Thyroid gland (tissue), 4 donors: ENCODE data around the gene LCNL1. TPM values are rescaled to one million over a fixed set of nuclear protein-coding genes. Genes with fewer than 3 reads are reported as not detected.

Experiments
- DNase-seq, 2 donors: peaks; one replicate each; pipeline ENCODE4 v3.0.0-alpha.2; 2019
- H3K27ac ChIP-seq, 3 donors: fragments of 200-600 bp; sonication (generic); 1 replicate in 2 of 3; 2 replicates in 1 of 3; pipeline ENCODE4 v1.5.1; 2016 to 2019; ENCODE audit warnings: mild to moderate bottlenecking in 1 of 3, moderate library complexity in 1 of 3
- H3K27me3 ChIP-seq: fragments of 200-600 bp; sonication (generic); one replicate; pipeline ENCODE4 v1.5.1; 2019
- H3K36me3 ChIP-seq, 2 donors: fragments of 200-600 bp; sonication (generic); one replicate each; pipeline ENCODE4 v1.5.1; 2016 to 2019
- H3K4me1 ChIP-seq, 2 donors: fragments of 200-600 bp; sonication (generic); one replicate each; pipeline ENCODE4 v1.5.1; 2017 to 2019
- H3K4me3 ChIP-seq, 3 donors: fragments of 200-600 bp; sonication (generic); replicated peaks in 1 of 3; 1 replicate in 2 of 3; 2 replicates in 1 of 3; pipeline ENCODE4 v1.5.1; 2016; ENCODE audit warnings: mild to moderate bottlenecking in 1 of 3
- H3K9me3 ChIP-seq: fragments of 200-600 bp; sonication (generic); one replicate; pipeline ENCODE4 v1.5.1; 2017
- POLR2A ChIP-seq, 2 donors: fragments of 450-650 bp; IDR thresholded peaks; one replicate each; pipeline ENCODE4 v1.6.1; 2017; ENCODE audit warnings: antibody characterized with exemption in 2 of 2, mild to moderate bottlenecking in 2 of 2, moderate library complexity in 1 of 2
- WGBS, 2 donors: methylation state at CpG; one replicate each; pipeline ENCODE4 v1.1.5; 2017; 5-methylcytosine and 5-hydroxymethylcytosine counted together
- intact Hi-C: fragments of 100-400 bp; cut with DNase I; formaldehyde crosslinking; loops from one replicate; pipeline ENCODE4 v1.15.1; 2023
- total RNA-seq, 4 donors: library from RNA; depleted of rRNA; stranded (reverse); fragments of >200 nt; gene quantifications; one replicate each; pipeline ENCODE4 v1.2.3, GENCODE V29; 2016
- TF ChIP-seq, protein P1 (sequence below), 6 experiments: fragments of 200-600 bp in 3 of 6; fragments of 450-650 bp in 3 of 6; sonication (generic) in 3 of 6; IDR thresholded peaks; one replicate each; pipeline ENCODE4 v1.5.1; 2016 to 2019; ENCODE audit warnings: antibody characterized with exemption in 6 of 6, mild to moderate bottlenecking in 2 of 6, inconsistent platforms in 1 of 6, moderate library complexity in 1 of 6

The LCNL1 gene
- total RNA-seq, 4 donors from 2014 or later: 0.54 TPM; not detected in 3

DNA sequence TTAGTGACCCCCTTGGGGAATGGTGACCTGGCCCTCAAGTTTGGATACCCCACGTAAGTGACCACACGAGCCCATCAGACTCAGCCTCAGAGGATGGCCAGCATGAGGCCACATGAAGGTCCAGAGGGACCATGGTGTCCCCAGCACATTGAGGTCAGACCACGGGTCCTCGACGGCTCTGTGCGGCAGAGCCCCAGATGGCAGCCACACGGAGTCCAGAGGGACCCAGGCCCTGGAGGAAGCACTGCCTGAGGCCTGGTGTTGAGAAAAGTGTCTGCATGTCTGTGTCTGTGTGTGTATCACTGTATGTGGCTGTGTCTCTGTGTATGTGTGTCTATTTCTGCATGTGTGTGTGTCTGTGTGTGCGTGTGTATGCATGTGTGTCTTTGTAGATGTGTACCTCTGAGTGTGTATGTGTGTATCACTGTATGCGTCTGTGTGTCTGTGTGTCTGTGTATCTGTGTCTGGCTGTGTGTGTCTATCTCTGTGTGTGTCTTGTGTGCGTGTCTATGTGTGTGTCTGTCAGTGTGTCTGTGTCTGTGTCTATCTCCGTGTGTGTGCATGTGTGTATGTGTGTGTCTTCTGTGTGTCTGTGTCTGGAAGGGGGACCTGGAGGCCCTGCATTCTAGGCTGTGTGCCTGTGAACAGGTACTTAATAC lies 992 bp downstream of the LCNL1 start:
- Histone ChIP-seq H3K4me3 (no peak overlapping the region), H3K9me3 (no peaks in the 10 kb centered on the region), H3K27me3 (no peaks in the 10 kb centered on the region), H3K4me1 (peaks cover 0 to 7% of the 10 kb centered on the region in 2 donors), H3K36me3 (no peaks in the 10 kb centered on the region), H3K27ac (no peak overlapping the region)
- DNase-seq: no peak
- WGBS, 2 donors: 78 to 85% methylated on average over 6 to 10 of the region's 11 CpGs
- TF ChIP-seq, protein P1, sequence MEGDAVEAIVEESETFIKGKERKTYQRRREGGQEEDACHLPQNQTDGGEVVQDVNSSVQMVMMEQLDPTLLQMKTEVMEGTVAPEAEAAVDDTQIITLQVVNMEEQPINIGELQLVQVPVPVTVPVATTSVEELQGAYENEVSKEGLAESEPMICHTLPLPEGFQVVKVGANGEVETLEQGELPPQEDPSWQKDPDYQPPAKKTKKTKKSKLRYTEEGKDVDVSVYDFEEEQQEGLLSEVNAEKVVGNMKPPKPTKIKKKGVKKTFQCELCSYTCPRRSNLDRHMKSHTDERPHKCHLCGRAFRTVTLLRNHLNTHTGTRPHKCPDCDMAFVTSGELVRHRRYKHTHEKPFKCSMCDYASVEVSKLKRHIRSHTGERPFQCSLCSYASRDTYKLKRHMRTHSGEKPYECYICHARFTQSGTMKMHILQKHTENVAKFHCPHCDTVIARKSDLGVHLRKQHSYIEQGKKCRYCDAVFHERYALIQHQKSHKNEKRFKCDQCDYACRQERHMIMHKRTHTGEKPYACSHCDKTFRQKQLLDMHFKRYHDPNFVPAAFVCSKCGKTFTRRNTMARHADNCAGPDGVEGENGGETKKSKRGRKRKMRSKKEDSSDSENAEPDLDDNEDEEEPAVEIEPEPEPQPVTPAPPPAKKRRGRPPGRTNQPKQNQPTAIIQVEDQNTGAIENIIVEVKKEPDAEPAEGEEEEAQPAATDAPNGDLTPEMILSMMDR (IDR thresholded peaks at IDR 0.05): no peak
- no peak for TF ChIP-seq POLR2A (IDR thresholded peaks at IDR 0.05)
- intact Hi-C loops: no loop called here

GRCh38 chr9:136984464-136985026 lies 1.8 kb downstream of the LCNL1 start:
- Histone ChIP-seq H3K27ac (no peak overlapping the region), H3K4me3 (no peak overlapping the region), H3K27me3 (no peaks in the 10 kb centered on the region), H3K36me3 (no peaks in the 10 kb centered on the region), H3K9me3 (no peaks in the 10 kb centered on the region), H3K4me1 (peaks cover 0 to 7% of the 10 kb centered on the region in 2 donors)
- whole genome bisulfite sequencing, 2 donors: 54 to 64% methylated on average over 10 to 22 of the region's 29 CpGs
- DNase-seq: no peak
- intact Hi-C loops: no loop called here
- TF ChIP-seq POLR2A (IDR thresholded peaks at IDR 0.05): no peak
- TF ChIP-seq, protein P1 (IDR thresholded peaks at IDR 0.05): no peak

GRCh38 chr9:136985027-136985602 lies 2.3 kb downstream of the LCNL1 start:
- WGBS, 2 donors: 33 to 50% methylated on average over 1 to 13 of the region's 48 CpGs
- no peak overlapping the region for H3K4me3 ChIP-seq
- H3K27ac ChIP-seq: no peak overlapping the region
- TF ChIP-seq POLR2A (IDR thresholded peaks at IDR 0.05): no peak
- TF ChIP-seq, protein P1 (IDR thresholded peaks at IDR 0.05): no peak
- H3K27me3 ChIP-seq: no peaks in the 10 kb centered on the region
- H3K36me3 ChIP-seq: no peaks in the 10 kb centered on the region
- no peak for DNase-seq
- H3K4me1 ChIP-seq: peaks cover 0 to 7% of the 10 kb centered on the region in 2 donors
- H3K9me3 ChIP-seq: no peaks in the 10 kb centered on the region
- intact Hi-C loops: no loop called here

GRCh38 chr9:136985853-136986252 lies 3.1 kb downstream of the LCNL1 start:
- DNase-seq: no peak
- Histone ChIP-seq H3K36me3 (no peaks in the 10 kb centered on the region), H3K27ac (no peak overlapping the region), H3K27me3 (no peaks in the 10 kb centered on the region), H3K4me3 (no peak overlapping the region), H3K9me3 (no peaks in the 10 kb centered on the region), H3K4me1 (peaks cover 0 to 7% of the 10 kb centered on the region in 2 donors)
- 43 to 47% methylated on average over 18 to 22 of the region's 33 CpGs for WGBS, 2 donors
- intact Hi-C loops: no loop called here
- no peak for TF ChIP-seq POLR2A (IDR thresholded peaks at IDR 0.05)
- TF ChIP-seq, protein P1 (IDR thresholded peaks at IDR 0.05): no peak

DNA sequence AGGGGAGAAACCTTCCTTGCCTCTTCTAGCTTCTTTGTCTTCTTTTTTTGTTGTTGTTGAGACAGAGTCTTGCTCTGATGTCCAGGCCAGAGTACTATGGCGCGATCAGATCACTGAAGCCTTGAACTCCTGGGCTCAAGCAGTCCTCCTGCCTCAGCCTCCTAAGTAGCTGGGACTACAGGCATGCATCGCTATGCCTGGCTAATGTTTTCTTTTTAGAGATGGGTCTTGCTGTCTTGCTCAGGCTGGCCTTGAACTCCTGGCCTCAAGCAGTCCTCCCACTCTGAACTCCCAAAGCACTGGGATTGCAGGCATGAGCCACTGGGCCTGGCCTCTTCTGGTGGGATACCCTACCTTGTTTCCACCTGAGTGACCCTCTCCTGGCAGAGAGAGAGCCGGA lies 6.1 kb downstream of the LCNL1 start:
- intact Hi-C loops: no loop called here
- H3K4me3 ChIP-seq: no peak overlapping the region
- H3K36me3 ChIP-seq: no peaks in the 10 kb centered on the region
- no peaks in the 10 kb centered on the region for H3K27me3 ChIP-seq
- TF ChIP-seq POLR2A (IDR thresholded peaks at IDR 0.05): no peak
- TF ChIP-seq, protein P1 (IDR thresholded peaks at IDR 0.05): no peak
- H3K27ac ChIP-seq: no peak overlapping the region
- DNase-seq: no peak
- peaks cover 13 to 29% of the 10 kb centered on the region in 2 donors for H3K4me1 ChIP-seq
- WGBS, 2 donors: 100% methylated on average over 4 of the region's 4 CpGs
- H3K9me3 ChIP-seq: no peaks in the 10 kb centered on the region
